ENCODE data around the gene KCNH2. TPM values are rescaled to one million over a fixed set of nuclear protein-coding genes. Genes with fewer than 3 reads are reported as not detected.

Gene KCNH2
- total RNA-seq, 1 experiment from 2014 or later, result 1.5 TPM

- CTCF ChIA-PET, result interaction anchor here (0.6 kb wide), 1 partner anchor 51 kb away, joined by 3 read pairs; no protein-coding TSS in a partner anchor
- H3K4me1 ChIP-seq (ENCODE audit: insufficient read depth, low read length, poor library complexity, severe bottlenecking), result peaks cover 5% of the 10 kb centered on the region
- POLR2A ChIA-PET (ENCODE audit: low non-redundant PET), result interaction anchor here (0.5 kb wide), 1 partner anchor 146 kb away, joined by 3 read pairs; no protein-coding TSS in a partner anchor
- DNase-seq (ENCODE audit: low spot score), result no peak
- BruUV-seq (replicated peaks), result no TSS peak
- no peaks in the 10 kb centered on the region for H3K27me3 ChIP-seq (replicated peaks; ENCODE audit: insufficient read depth, low read depth, low read length, poor library complexity)
- H3K27ac ChIP-seq (ENCODE audit: low read depth, low read length, poor library complexity, severe bottlenecking), result no peak overlapping the region
- H3K36me3 ChIP-seq (ENCODE audit: insufficient read depth, low read length, poor library complexity, severe bottlenecking), result no peaks in the 10 kb centered on the region
- no peak overlapping the region for H3K4me3 ChIP-seq (ENCODE audit: low read depth, low read length, poor library complexity, severe bottlenecking)
- intact Hi-C loops (cut with micrococcal nuclease; ENCODE audit: unreplicated experiment), result no loop called here
- TF ChIP-seq EZH2 (IDR thresholded peaks at IDR 0.05; ENCODE audit: borderline replicate concordance, low read depth, low read length, poor library complexity, severe bottlenecking) (no peak), CTCF (conservative IDR thresholded peaks at IDR 0.05; ENCODE audit: low read depth, low read length) (no peak)
- H3K9me3 ChIP-seq (ENCODE audit: low read depth, low read length, poor library complexity, severe bottlenecking), result no peaks in the 10 kb centered on the region
These were observed 9.9 kb downstream of the KCNH2 start for GRCh38 chr7:150968056-150968733.

GRCh38 chr7:150967349-150967748 is 10.8 kb downstream of the KCNH2 start:
- CTCF ChIA-PET, result no interaction called here
- BruUV-seq (replicated peaks), result no TSS peak
- intact Hi-C loops (cut with micrococcal nuclease; ENCODE audit: unreplicated experiment), result no loop called here

GRCh38 chr7:150966002-150966401 is 12.1 kb downstream of the KCNH2 start:
- TF ChIP-seq EZH2 (IDR thresholded peaks at IDR 0.05; ENCODE audit: borderline replicate concordance, low read depth, low read length, poor library complexity, severe bottlenecking) (no peak), CTCF (conservative IDR thresholded peaks at IDR 0.05; ENCODE audit: low read depth, low read length) (no peak)
- POLR2A ChIA-PET (ENCODE audit: low non-redundant PET), result no interaction called here
- DNase-seq (ENCODE audit: low spot score), result no peak
- intact Hi-C loops (cut with micrococcal nuclease; ENCODE audit: unreplicated experiment), result no loop called here
- Histone ChIP-seq H3K4me1 (ENCODE audit: insufficient read depth, low read length, poor library complexity, severe bottlenecking) (peaks cover 6% of the 10 kb centered on the region), H3K9me3 (ENCODE audit: low read depth, low read length, poor library complexity, severe bottlenecking) (no peaks in the 10 kb centered on the region), H3K36me3 (ENCODE audit: insufficient read depth, low read length, poor library complexity, severe bottlenecking) (no peaks in the 10 kb centered on the region), H3K27me3 (replicated peaks; ENCODE audit: insufficient read depth, low read depth, low read length, poor library complexity) (no peaks in the 10 kb centered on the region), H3K27ac (ENCODE audit: low read depth, low read length, poor library complexity, severe bottlenecking) (no peak overlapping the region), H3K4me3 (ENCODE audit: low read depth, low read length, poor library complexity, severe bottlenecking) (no peak overlapping the region)
- CTCF ChIA-PET, result no interaction called here
- BruUV-seq (replicated peaks), result no TSS peak

More at GRCh38 chr7:150967349-150967748, 10.8 kb downstream of the KCNH2 start:
- H3K36me3 ChIP-seq (ENCODE audit: insufficient read depth, low read length, poor library complexity, severe bottlenecking), result no peaks in the 10 kb centered on the region
- TF ChIP-seq CTCF (conservative IDR thresholded peaks at IDR 0.05; ENCODE audit: low read depth, low read length) (no peak), EZH2 (IDR thresholded peaks at IDR 0.05; ENCODE audit: borderline replicate concordance, low read depth, low read length, poor library complexity, severe bottlenecking) (no peak)
- H3K27ac ChIP-seq (ENCODE audit: low read depth, low read length, poor library complexity, severe bottlenecking), result no peak overlapping the region
- H3K4me1 ChIP-seq (ENCODE audit: insufficient read depth, low read length, poor library complexity, severe bottlenecking), result peaks cover 5% of the 10 kb centered on the region
- no peaks in the 10 kb centered on the region for H3K27me3 ChIP-seq (replicated peaks; ENCODE audit: insufficient read depth, low read depth, low read length, poor library complexity)
- no peaks in the 10 kb centered on the region for H3K9me3 ChIP-seq (ENCODE audit: low read depth, low read length, poor library complexity, severe bottlenecking)
- no peak overlapping the region for H3K4me3 ChIP-seq (ENCODE audit: low read depth, low read length, poor library complexity, severe bottlenecking)
- POLR2A ChIA-PET (ENCODE audit: low non-redundant PET), result no interaction called here
- no peak for DNase-seq (ENCODE audit: low spot score)
